K562 (cell line): ENCODE data around the gene HCN4. TPM values are rescaled to one million over a fixed set of nuclear protein-coding genes. Genes with fewer than 3 reads are reported as not detected.

Experiments used
- ATAC-seq: fragments of 200-7000 bp; cut with Tn5 transposase; 3 replicates; pipeline ENCODE4 v1.9.1; 2020; ENCODE audit warnings: moderate library complexity
- BruUV-seq: library from RNA; stranded (reverse); fragments of 400-500 nt; replicated peaks from 2 replicates; lab custom pipeline; 2021; lab: Mats Ljungman, UMichigan
- CTCF ChIA-PET: fragments of 300-600 bp; formaldehyde crosslinking; extraction: SDS; loops from one replicate; lab custom pipeline; 2021; ENCODE audit warnings: low intra/inter-chr PET ratio; lab: Yijun Ruan, JAX
- POLR2A ChIA-PET: fragments of 300-600, 350-650 bp; sonication (Branson Sonifier 250); formaldehyde crosslinking; extraction: SDS; loops from one replicate; lab custom pipeline; 2021; ENCODE audit warnings: antibody characterized with exemption, inconsistent platforms; lab: Yijun Ruan, JAX
- DNase-seq, 4 experiments: peaks; one replicate each; pipeline versions ENCODE4 v3.0.0 to v3.0.0-alpha.2; 2011 to 2018; ENCODE audit warnings: low spot score in 3 of 4, mixed read lengths in 3 of 4; ENCODE audit errors: extremely low read depth in 1 of 4
- FAIRE-seq: peaks from 2 replicates; lab custom pipeline; 2011; peaks lifted over from hg19 to GRCh38; lab: Jason Lieb, UNC
- H2AFZ ChIP-seq: 2 replicates; pipeline ENCODE4 v1.6.0; 2011; ENCODE audit warnings: low read depth, low read length, control low read depth, inconsistent platforms
- H3K27ac ChIP-seq: fragments of 200-600 bp; 3 replicates; pipeline ENCODE4 v1.8.0; 2011; ENCODE audit warnings: low read depth, mild to moderate bottlenecking, control low read depth, inconsistent platforms, low read length, moderate library complexity, mixed read lengths; ENCODE audit errors: extremely low read depth
- H3K27me3 ChIP-seq, 2 experiments: fragments of 300-600 bp in 1 of 2; 2 replicates in 1 of 2; 3 replicates in 1 of 2; pipeline versions ENCODE4 v1.6.0 to v1.8.0; 2011; ENCODE audit warnings: inconsistent platforms in 2 of 2, low read length in 2 of 2, mild to moderate bottlenecking in 1 of 2, mixed read lengths in 1 of 2, moderate library complexity in 1 of 2; ENCODE audit not compliant: control insufficient read depth in 2 of 2, insufficient read depth in 2 of 2
- H3K36me3 ChIP-seq: fragments of 300-600 bp; 3 replicates; pipeline ENCODE4 v1.8.0; 2011; ENCODE audit warnings: mild to moderate bottlenecking, low read length, inconsistent platforms; ENCODE audit not compliant: control insufficient read depth, insufficient read depth
- H3K4me1 ChIP-seq, 2 experiments: fragments of 200-600 bp in 1 of 2; replicated peaks in 1 of 2; 2 replicates in 1 of 2; 3 replicates in 1 of 2; pipeline versions ENCODE4 v1.5.1 to v1.8.0; 2011; ENCODE audit warnings: inconsistent platforms in 2 of 2, low read length in 2 of 2, mild to moderate bottlenecking in 1 of 2, mixed read lengths in 1 of 2, moderate library complexity in 1 of 2; ENCODE audit not compliant: control insufficient read depth in 2 of 2, insufficient read depth in 2 of 2
- H3K4me2 ChIP-seq: 2 replicates; pipeline ENCODE4 v1.6.1; 2011; ENCODE audit warnings: low read length, control low read depth, inconsistent platforms, mixed read lengths; ENCODE audit not compliant: insufficient read depth
- H3K4me3 ChIP-seq: fragments of 200-600 bp; sonication (generic), shearing (Covaris generic); 2 replicates; pipeline ENCODE4 v1.5.1; 2016; ENCODE audit warnings: control low read depth, inconsistent platforms
- H3K79me2 ChIP-seq: fragments of 200-600 bp; 3 replicates; pipeline ENCODE4 v1.8.0; 2011; ENCODE audit warnings: low read length, inconsistent platforms; ENCODE audit not compliant: control insufficient read depth, insufficient read depth
- H3K9ac ChIP-seq, 2 experiments: 2 replicates each; pipeline versions ENCODE4 v1.6.0 to v1.6.1; 2011; ENCODE audit warnings: low read depth in 2 of 2, low read length in 2 of 2, control low read depth in 1 of 2, inconsistent platforms in 1 of 2, mild to moderate bottlenecking in 1 of 2, mixed read lengths in 1 of 2; ENCODE audit not compliant: insufficient read depth in 1 of 2
- H3K9me1 ChIP-seq: one replicate; pipeline ENCODE4 v1.6.0; 2011; ENCODE audit warnings: inconsistent platforms, mild to moderate bottlenecking, low read length, moderate library complexity; ENCODE audit not compliant: control insufficient read depth, insufficient read depth
- H3K9me3 ChIP-seq: replicated peaks from 2 replicates; pipeline ENCODE4 v1.5.1; 2011; ENCODE audit warnings: low read depth, low read length, inconsistent platforms; ENCODE audit not compliant: control insufficient read depth, insufficient read depth
- H4K20me1 ChIP-seq: replicated peaks from 2 replicates; pipeline ENCODE4 v1.6.1; 2011; ENCODE audit warnings: low read length, inconsistent platforms, mixed read lengths; ENCODE audit not compliant: control insufficient read depth, insufficient read depth
- ELF4 ChIP-seq: fragments of 450-650 bp; formaldehyde crosslinking; IDR thresholded peaks from 2 replicates; pipeline ENCODE4 v1.4.0; 2022; ENCODE audit warnings: missing genetic modification characterization
- ETV1 ChIP-seq: fragments of 450-650 bp; conservative IDR thresholded peaks from 2 replicates; pipeline ENCODE4 v1.6.1; 2016; ENCODE audit warnings: missing genetic modification characterization, control low read depth, low read depth, missing compliant biosample characterization
- NBN ChIP-seq: fragments of 450-650 bp; IDR thresholded peaks from 2 replicates; pipeline ENCODE4 v1.6.1; 2016; ENCODE audit warnings: low read depth, mild to moderate bottlenecking
- PHF8 ChIP-seq: fragments of 200-600 bp; sonication (generic); IDR thresholded peaks from 2 replicates; pipeline ENCODE4 v1.6.1; 2012; ENCODE audit warnings: mixed run types, mild to moderate bottlenecking, inconsistent platforms, low read length, moderate library complexity, borderline replicate concordance
- PKNOX1 ChIP-seq: fragments of 450-650 bp; IDR thresholded peaks from 2 replicates; pipeline ENCODE4 v1.6.1; 2016
- SNRNP70 ChIP-seq: fragments of 200-400 bp; formaldehyde crosslinking; optimal IDR thresholded peaks from 2 replicates; pipeline ENCODE3; 2017; ENCODE audit warnings: low read depth, low read length
- ZNF175 ChIP-seq: fragments of 200-800 bp; sonication (Bioruptor generic); IDR thresholded peaks from 2 replicates; pipeline ENCODE4 v1.6.1; 2016; ENCODE audit warnings: low read depth, mild to moderate bottlenecking, missing genetic modification characterization, missing compliant biosample characterization
- ZNF318 ChIP-seq, 2 experiments: fragments of 450-650 bp; IDR thresholded peaks; 2 replicates each; pipeline ENCODE4 v1.6.1; 2016; ENCODE audit warnings: mild to moderate bottlenecking in 2 of 2, borderline replicate concordance in 1 of 2, low read depth in 1 of 2, moderate library complexity in 1 of 2
- ZNF324 ChIP-seq: fragments of 250-450 bp; sonication (Bioruptor Pico); IDR thresholded peaks from 2 replicates; pipeline ENCODE4 v1.4.0; 2020; ENCODE audit warnings: mild to moderate bottlenecking
- ZNF384 ChIP-seq: IDR thresholded peaks from 2 replicates; pipeline ENCODE4 v1.6.1; 2012; ENCODE audit warnings: low read depth, low read length, improper control_type of control experiment
- WGBS: fragments of 100-300 bp; shearing (Covaris generic); methylation state at CpG from one replicate; pipeline ENCODE4 v1.1.6; 2016; ENCODE audit warnings: low coverage, mixed read lengths; ENCODE audit not compliant: insufficient coverage; ENCODE audit errors: missing lambda C conversion rate; 5-methylcytosine and 5-hydroxymethylcytosine counted together
- in situ Hi-C: fragments of 300-500 bp; cut with MboI; formaldehyde crosslinking; loops from 4 replicates; pipeline ENCODE4 v1.15.0; 2018; ENCODE audit warnings: inconsistent platforms, mixed read lengths
- intact Hi-C: fragments of 100-400 bp; cut with micrococcal nuclease; formaldehyde crosslinking; loops from 2 replicates; pipeline ENCODE4 v1.14.2; 2022
- polyA plus RNA-seq, 8 experiments: library from polyadenylated mRNA; depleted of rRNA in 4 of 8; stranded (reverse) in 5 of 8; unstranded in 3 of 8; fragments of >200 nt; fragmentation: Nextera tagmentation in 2 of 8; fragmentation: Illumina TruSeq in 1 of 8; extraction: Ambion mirVana in 2 of 8; extraction: Trizol in 1 of 8; gene quantifications; 2 replicates each; pipeline versions ENCODE4 v1.2.1 to v1.2.3, GENCODE V29; 2011 to 2014; ENCODE audit warnings: inconsistent platforms in 1 of 8, missing spikeins in 1 of 8
- total RNA-seq, 7 experiments: library from RNA; depleted of rRNA in 6 of 7; stranded (reverse); fragments of >200 nt in 6 of 7; fragmentation: Illumina TruSeq in 2 of 7; extraction: Trizol in 2 of 7; gene quantifications; 2 replicates each; pipeline versions ENCODE4 v1.2.1 to v1.2.3, GENCODE V29; 2011 to 2021; ENCODE audit warnings: low replicate concordance in 1 of 7

HCN4 gene
- total and polyA plus RNA-seq, 9 of the 15 experiments (the other 6 are each of a cell fraction or from before 2014, with no cell fraction given), result not detected

GRCh38 chr15:73397461-73397860 lies 28.7 kb upstream of the HCN4 start:
- Histone ChIP-seq H4K20me1 (no peaks in the 10 kb centered on the region), H3K9me3 (no peaks in the 10 kb centered on the region), H3K4me3 (no peak overlapping the region), H3K36me3 (no peaks in the 10 kb centered on the region), H2AFZ (no peak overlapping the region), H3K4me2 (no peak overlapping the region), H3K4me1 (no peaks in the 10 kb centered on the region), H3K9ac (no peak overlapping the region), H3K9me1 (no peaks in the 10 kb centered on the region), H3K79me2 (no peaks in the 10 kb centered on the region), H3K27ac (no peak overlapping the region), H3K27me3 (peaks cover 8 to 49% of the 10 kb centered on the region in 2 experiments; a peak in 4 of 5 replicates)
- DNase-seq (no peak), FAIRE-seq (no peak), ATAC-seq (no peak)
- ChIA-PET POLR2A (no interaction called here), CTCF (no interaction called here)
- BruUV-seq, result no TSS peak
- intact Hi-C loops (no loop called here), in situ Hi-C loops (no loop called here)
- WGBS, result 0% methylated on average over 5 of the region's 5 CpGs
- TF ChIP-seq SNRNP70, result no peak
- TF ChIP-seq PHF8, result no peak
- no peak for TF ChIP-seq NBN
- TF ChIP-seq ZNF175 (CRISPR knock-in tag), result no peak
- TF ChIP-seq ETV1 (tag), result no peak
- TF ChIP-seq ELF4 (CRISPR knock-in tag), result no peak
- TF ChIP-seq ZNF318 (IDR thresholded peaks at IDR 0.05; ENCODE audit: borderline replicate concordance in 1 of 2, low read depth in 1 of 2), result no peak
- TF ChIP-seq ZNF324 (CRISPR knock-in tag), result no peak
- no peak for TF ChIP-seq ZNF384
- TF ChIP-seq PKNOX1, result no peak
